SK-N-SH treated with all-trans-retinoic acid at 6 μM for 48 hours (cell line): ENCODE results near the gene UTRN.

ENCODE experiments used
- ATAC-seq: fragments of 200-7000 bp; cut with Tn5 transposase; 3 replicates; pipeline ENCODE4 v1.9.1; 2020; ENCODE audit warnings: mild to moderate bottlenecking, moderate library complexity
- ARNTL ChIP-seq: fragments of 450-650 bp; formaldehyde crosslinking; IDR thresholded peaks from 2 replicates; pipeline ENCODE4 v1.5.0; 2020; ENCODE audit warnings: low read depth, mild to moderate bottlenecking, moderate library complexity, borderline replicate concordance
- BACH2 ChIP-seq: fragments of 250-450 bp; sonication (Bioruptor Pico); IDR thresholded peaks from 2 replicates; pipeline ENCODE4 v1.9.0; 2021; ENCODE audit warnings: mild to moderate bottlenecking, borderline replicate concordance
- CREB5 ChIP-seq: fragments of 250-450 bp; sonication (Bioruptor Pico); IDR thresholded peaks from 2 replicates; pipeline ENCODE4 v1.5.1; 2020; ENCODE audit warnings: low read depth, mild to moderate bottlenecking, moderate library complexity
- CSDC2 ChIP-seq: fragments of 250-450 bp; sonication (Bioruptor Pico); IDR thresholded peaks from 2 replicates; pipeline ENCODE4 v1.5.0; 2020; ENCODE audit warnings: mild to moderate bottlenecking, moderate library complexity
- CSRNP3 ChIP-seq: fragments of 250-450 bp; sonication (Bioruptor Pico); IDR thresholded peaks from 2 replicates; pipeline ENCODE4 v1.5.1; 2021; ENCODE audit warnings: mild to moderate bottlenecking, moderate library complexity
- ESRRG ChIP-seq: fragments of 250-450 bp; sonication (Bioruptor Pico); IDR thresholded peaks from 2 replicates; pipeline ENCODE4 v1.6.1; 2021; ENCODE audit warnings: mild to moderate bottlenecking
- ISL1 ChIP-seq: fragments of 250-450 bp; sonication (Bioruptor Pico); IDR thresholded peaks from 2 replicates; pipeline ENCODE4 v2.1.2; 2022; ENCODE audit warnings: mild to moderate bottlenecking, moderate library complexity
- OSR1 ChIP-seq: fragments of 250-450 bp; sonication (Bioruptor Pico); IDR thresholded peaks from 2 replicates; pipeline ENCODE4 v1.8.0; 2022; ENCODE audit warnings: moderate library complexity, mild to moderate bottlenecking, inconsistent platforms
- PATZ1 ChIP-seq: fragments of 250-450 bp; sonication (Bioruptor Pico); IDR thresholded peaks from 2 replicates; pipeline ENCODE4 v1.8.0; 2020; ENCODE audit warnings: mild to moderate bottlenecking, moderate library complexity, borderline replicate concordance
- POU6F1 ChIP-seq: fragments of 250-450 bp; sonication (Bioruptor Pico); IDR thresholded peaks from 2 replicates; pipeline ENCODE4 v1.8.0; 2021; ENCODE audit warnings: low read depth, mild to moderate bottlenecking, moderate library complexity, borderline replicate concordance
- PPARA ChIP-seq: fragments of 250-450 bp; sonication (Bioruptor Pico); IDR thresholded peaks from 2 replicates; pipeline ENCODE4 v1.5.0; 2020; ENCODE audit warnings: mild to moderate bottlenecking, borderline replicate concordance
- RARB ChIP-seq: fragments of 250-450 bp; sonication (Bioruptor Pico); IDR thresholded peaks from 2 replicates; pipeline ENCODE4 v1.8.0; 2021; ENCODE audit warnings: mild to moderate bottlenecking, moderate library complexity
- SNAI2 ChIP-seq: fragments of 250-450 bp; sonication (Bioruptor Pico); IDR thresholded peaks from 2 replicates; pipeline ENCODE4 v1.5.0; 2020; ENCODE audit warnings: mild to moderate bottlenecking, moderate library complexity
- TCF4 ChIP-seq: fragments of 250-450 bp; sonication (Bioruptor Pico); IDR thresholded peaks from 2 replicates; pipeline ENCODE4 v1.8.0; 2021; ENCODE audit warnings: mild to moderate bottlenecking, moderate library complexity, borderline replicate concordance
- TOX ChIP-seq: fragments of 250-450 bp; sonication (Bioruptor Pico); IDR thresholded peaks from 2 replicates; pipeline ENCODE4 v1.8.0; 2021; ENCODE audit warnings: mild to moderate bottlenecking, moderate library complexity, borderline replicate concordance
- TSHZ2 ChIP-seq: fragments of 250-450 bp; sonication (Bioruptor Pico); IDR thresholded peaks from 2 replicates; pipeline ENCODE4 v1.5.0; 2020; ENCODE audit warnings: mild to moderate bottlenecking, moderate library complexity
- ZC3H10 ChIP-seq: fragments of 250-450 bp; sonication (Bioruptor Pico); IDR thresholded peaks from 2 replicates; pipeline ENCODE4 v1.5.1; 2021; ENCODE audit warnings: mild to moderate bottlenecking, moderate library complexity
- ZFP30 ChIP-seq: fragments of 450-650 bp; formaldehyde crosslinking; IDR thresholded peaks from 2 replicates; pipeline ENCODE4 v1.5.0; 2022; ENCODE audit warnings: mild to moderate bottlenecking, moderate library complexity
- ZNF565 ChIP-seq: fragments of 450-650 bp; formaldehyde crosslinking; conservative IDR thresholded peaks from 2 replicates; pipeline ENCODE4 v1.5.0; 2020; ENCODE audit warnings: low read depth, mild to moderate bottlenecking, moderate library complexity
- ZNF70 ChIP-seq: fragments of 450-650 bp; formaldehyde crosslinking; IDR thresholded peaks from 2 replicates; pipeline ENCODE4 v1.5.0; 2020; ENCODE audit warnings: mild to moderate bottlenecking, moderate library complexity
- ZNF8 ChIP-seq: fragments of 450-650 bp; formaldehyde crosslinking; IDR thresholded peaks from 2 replicates; pipeline ENCODE4 v1.5.0; 2020; ENCODE audit warnings: mild to moderate bottlenecking, moderate library complexity

Gene UTRN

GRCh38 chr6:144292372-144292771 lies 7.2 kb downstream of the UTRN start:
- TF ChIP-seq POU6F1 (CRISPR knock-in tag), result no peak
- TF ChIP-seq ISL1 (CRISPR knock-in tag), result no peak
- TF ChIP-seq ZNF70, result no peak
- peak; percentile 21; the same call in 2 of the 3 replicates for ATAC-seq

- peak; percentile 72 for ATAC-seq
- no peak for TF ChIP-seq ZC3H10 (CRISPR knock-in tag)
- TF ChIP-seq SNAI2 (CRISPR knock-in tag), result no peak
- no peak for TF ChIP-seq PATZ1 (CRISPR knock-in tag)
- TF ChIP-seq OSR1 (CRISPR knock-in tag), result no peak
- TF ChIP-seq ISL1 (CRISPR knock-in tag), result peak; percentile 62
- TF ChIP-seq ESRRG (CRISPR knock-in tag), result no peak
- TF ChIP-seq PPARA (CRISPR knock-in tag), result no peak
Observed at GRCh38 chr6:144294016-144294415, 8.9 kb downstream of the UTRN start.

- no peak for ATAC-seq
Observed at GRCh38 chr6:144295211-144295610, 10.1 kb downstream of the UTRN start.

More at GRCh38 chr6:144295211-144295610, 10.1 kb downstream of the UTRN start:
- no peak for TF ChIP-seq CSDC2 (CRISPR knock-in tag)
- no peak for TF ChIP-seq PPARA (CRISPR knock-in tag)
- no peak for TF ChIP-seq ESRRG (CRISPR knock-in tag)
- TF ChIP-seq ISL1 (CRISPR knock-in tag), result no peak
- no peak for TF ChIP-seq TCF4 (CRISPR knock-in tag)
- TF ChIP-seq TSHZ2 (CRISPR knock-in tag), result no peak
- TF ChIP-seq ZNF8, result no peak
- no peak for TF ChIP-seq PATZ1 (CRISPR knock-in tag)
- TF ChIP-seq SNAI2 (CRISPR knock-in tag), result no peak
- TF ChIP-seq ZC3H10 (CRISPR knock-in tag), result no peak
- TF ChIP-seq CSRNP3 (CRISPR knock-in tag), result no peak
- no peak for TF ChIP-seq ARNTL (CRISPR knock-in tag)
- no peak for TF ChIP-seq ZNF565 (CRISPR knock-in tag)
- TF ChIP-seq TOX (CRISPR knock-in tag), result no peak
- no peak for TF ChIP-seq OSR1 (CRISPR knock-in tag)
- no peak for TF ChIP-seq RARB
- TF ChIP-seq POU6F1 (CRISPR knock-in tag), result no peak
- TF ChIP-seq BACH2 (CRISPR knock-in tag), result no peak
- TF ChIP-seq ZFP30, result no peak
- TF ChIP-seq CREB5 (CRISPR knock-in tag), result no peak
- TF ChIP-seq, all 23 proteins: peak for 0
